Transverse colon (tissue), 4 donors: ENCODE measurements around the gene SHB.

Source experiments
- EP300 ChIP-seq: sonication (generic); formaldehyde crosslinking; IDR thresholded peaks from one replicate; pipeline ENCODE4 v1.6.1; 2017; ENCODE audit warnings: antibody characterized with exemption, low read depth
- POLR2A ChIP-seq: fragments of 450-650 bp; IDR thresholded peaks from one replicate; pipeline ENCODE4 v1.6.1; 2016; ENCODE audit warnings: antibody characterized with exemption, mild to moderate bottlenecking, moderate library complexity
- POLR2AphosphoS5 ChIP-seq, 3 donors: sonication (generic); formaldehyde crosslinking; IDR thresholded peaks; one replicate each; pipeline ENCODE4 v1.6.1; 2016; ENCODE audit warnings: antibody characterized with exemption in 3 of 3
- TF ChIP-seq, protein P1 (sequence below), 5 experiments: fragments of 200-600 bp in 3 of 5; fragments of 450-650 bp in 2 of 5; sonication (generic) in 3 of 5; IDR thresholded peaks; 1 replicate in 2 of 5; 2 replicates in 3 of 5; pipeline ENCODE4 v1.5.1; 2016 to 2017; ENCODE audit warnings: antibody characterized with exemption in 5 of 5, inconsistent platforms in 3 of 5, mild to moderate bottlenecking in 2 of 5, moderate library complexity in 1 of 5

DNA sequence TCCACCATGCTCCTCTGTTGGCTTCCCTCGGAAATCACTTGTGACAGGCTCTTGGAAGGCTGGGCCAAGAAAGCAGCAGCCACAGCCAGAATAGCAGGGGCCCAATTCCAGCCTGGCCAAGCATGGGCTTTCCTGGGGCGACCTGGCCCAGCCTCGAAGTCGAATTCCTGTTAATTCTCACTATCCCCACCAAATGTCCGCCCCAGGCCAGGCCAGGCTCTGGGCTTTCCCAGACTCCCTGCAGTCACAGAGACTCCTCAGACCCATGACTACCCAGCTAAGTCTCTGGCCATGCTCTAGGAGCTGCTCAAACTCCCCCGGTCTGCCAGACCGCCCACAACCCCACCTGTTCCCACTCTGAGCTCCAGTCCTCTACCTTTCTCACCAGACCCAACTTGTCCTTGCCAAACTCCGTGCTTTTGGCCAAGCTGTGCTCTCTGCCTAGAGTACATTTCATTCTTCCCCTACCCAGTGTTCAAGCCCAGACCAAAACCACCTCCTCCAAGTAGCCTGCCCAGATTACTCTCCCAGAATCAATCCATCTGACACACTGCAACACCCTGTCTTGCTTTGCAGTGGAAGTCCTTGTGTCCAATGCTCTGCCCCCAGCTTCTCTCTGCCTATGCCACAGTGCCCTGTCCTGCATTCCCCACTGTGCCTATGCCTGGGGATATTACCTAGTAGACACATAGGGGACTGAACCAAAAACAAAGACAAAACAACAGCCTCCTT, 26.2 kb downstream of the SHB start:
- TF ChIP-seq POLR2AphosphoS5 (IDR thresholded peaks at IDR 0.05) (no peak), EP300 (no peak), POLR2A (no peak)
- TF ChIP-seq, protein P1, sequence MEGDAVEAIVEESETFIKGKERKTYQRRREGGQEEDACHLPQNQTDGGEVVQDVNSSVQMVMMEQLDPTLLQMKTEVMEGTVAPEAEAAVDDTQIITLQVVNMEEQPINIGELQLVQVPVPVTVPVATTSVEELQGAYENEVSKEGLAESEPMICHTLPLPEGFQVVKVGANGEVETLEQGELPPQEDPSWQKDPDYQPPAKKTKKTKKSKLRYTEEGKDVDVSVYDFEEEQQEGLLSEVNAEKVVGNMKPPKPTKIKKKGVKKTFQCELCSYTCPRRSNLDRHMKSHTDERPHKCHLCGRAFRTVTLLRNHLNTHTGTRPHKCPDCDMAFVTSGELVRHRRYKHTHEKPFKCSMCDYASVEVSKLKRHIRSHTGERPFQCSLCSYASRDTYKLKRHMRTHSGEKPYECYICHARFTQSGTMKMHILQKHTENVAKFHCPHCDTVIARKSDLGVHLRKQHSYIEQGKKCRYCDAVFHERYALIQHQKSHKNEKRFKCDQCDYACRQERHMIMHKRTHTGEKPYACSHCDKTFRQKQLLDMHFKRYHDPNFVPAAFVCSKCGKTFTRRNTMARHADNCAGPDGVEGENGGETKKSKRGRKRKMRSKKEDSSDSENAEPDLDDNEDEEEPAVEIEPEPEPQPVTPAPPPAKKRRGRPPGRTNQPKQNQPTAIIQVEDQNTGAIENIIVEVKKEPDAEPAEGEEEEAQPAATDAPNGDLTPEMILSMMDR (IDR thresholded peaks at IDR 0.05) = no peak
